ENCODE data around the gene AGBL3.

The AGBL3 gene

GRCh38 chr7:135160098-135160857 lies 174.0 kb downstream of the AGBL3 start:
- TF ChIP-seq CTCF (IDR thresholded peaks at IDR 0.05; ENCODE audit: low read depth, low read length) (no peak), MAX (IDR thresholded peaks at IDR 0.05; ENCODE audit: low read depth, low read length) (no peak), POLR2A (IDR thresholded peaks at IDR 0.05; ENCODE audit: extremely low read depth, insufficient read length) (no peak), MYC (IDR thresholded peaks at IDR 0.05; ENCODE audit: low read depth, low read length) (no peak)
- H3K4me3 ChIP-seq (ENCODE audit: low read depth, low read length), result peak overlapping the region; percentile 35
- peak; percentile 80 for DNase-seq (ENCODE audit: low read depth)

- peak overlapping the region; percentile 42 for H3K4me3 ChIP-seq (ENCODE audit: low read depth, low read length)
- peak; percentile 90 for DNase-seq (ENCODE audit: low read depth)
- TF ChIP-seq POLR2A (IDR thresholded peaks at IDR 0.05; ENCODE audit: extremely low read depth, insufficient read length) (peak; percentile 22), MYC (IDR thresholded peaks at IDR 0.05; ENCODE audit: low read depth, low read length) (peak; percentile 86), MAX (IDR thresholded peaks at IDR 0.05; ENCODE audit: low read depth, low read length) (peak; percentile 77), CTCF (IDR thresholded peaks at IDR 0.05; ENCODE audit: low read depth, low read length) (no peak)
Observed at GRCh38 chr7:135160858-135161653, 174.7 kb downstream of the AGBL3 start.

- H3K4me3 ChIP-seq (ENCODE audit: low read depth, low read length), result peak overlapping the region; percentile 42
Observed at GRCh38 chr7:135161669-135162068, 175.4 kb downstream of the AGBL3 start.

GRCh38 chr7:135162382-135163001 lies 176.2 kb downstream of the AGBL3 start:
- TF ChIP-seq CTCF (IDR thresholded peaks at IDR 0.05; ENCODE audit: low read depth, low read length), result no peak
- no peak for TF ChIP-seq MYC (IDR thresholded peaks at IDR 0.05; ENCODE audit: low read depth, low read length)
- no peak for TF ChIP-seq MAX (IDR thresholded peaks at IDR 0.05; ENCODE audit: low read depth, low read length)
- TF ChIP-seq POLR2A (IDR thresholded peaks at IDR 0.05; ENCODE audit: extremely low read depth, insufficient read length), result no peak
- H3K4me3 ChIP-seq (ENCODE audit: low read depth, low read length), result no peak overlapping the region
- peak; percentile 38 for DNase-seq (ENCODE audit: low read depth)

More at GRCh38 chr7:135161669-135162068, 175.4 kb downstream of the AGBL3 start:
- peak; percentile 51 for DNase-seq (ENCODE audit: low read depth)
- TF ChIP-seq MYC (IDR thresholded peaks at IDR 0.05; ENCODE audit: low read depth, low read length), result no peak
- TF ChIP-seq POLR2A (IDR thresholded peaks at IDR 0.05; ENCODE audit: extremely low read depth, insufficient read length), result no peak
- no peak for TF ChIP-seq CTCF (IDR thresholded peaks at IDR 0.05; ENCODE audit: low read depth, low read length)

GRCh38 chr7:135164357-135165061 lies 178.2 kb downstream of the AGBL3 start:
- no peak overlapping the region for H3K4me3 ChIP-seq (ENCODE audit: low read depth, low read length)
- TF ChIP-seq MAX (IDR thresholded peaks at IDR 0.05; ENCODE audit: low read depth, low read length) (no peak), CTCF (IDR thresholded peaks at IDR 0.05; ENCODE audit: low read depth, low read length) (no peak), POLR2A (IDR thresholded peaks at IDR 0.05; ENCODE audit: extremely low read depth, insufficient read length) (no peak), MYC (IDR thresholded peaks at IDR 0.05; ENCODE audit: low read depth, low read length) (no peak)
- DNase-seq (ENCODE audit: low read depth), result peak; percentile 16

Measured in NB4 (cell line).